Testis (tissue), 3 donors: ENCODE data around the gene GNA14. TPM values are rescaled to one million over a fixed set of nuclear protein-coding genes. Genes with fewer than 3 reads are reported as not detected.

ENCODE experiments used
- DNase-seq: peaks from one replicate; pipeline ENCODE4 v3.0.0-alpha.2; 2019
- H3K27ac ChIP-seq, 2 donors: fragments of 200-600 bp; sonication (generic); one replicate each; pipeline ENCODE4 v1.5.1; 2019
- H3K27me3 ChIP-seq: fragments of 200-600 bp; sonication (generic); one replicate; pipeline ENCODE4 v1.5.1; 2019
- H3K36me3 ChIP-seq: fragments of 200-600 bp; sonication (generic); one replicate; pipeline ENCODE4 v1.5.1; 2017; ENCODE audit warnings: low read depth; ENCODE audit errors: missing control alignments
- H3K4me1 ChIP-seq: fragments of 200-600 bp; sonication (generic); one replicate; pipeline ENCODE4 v1.5.1; 2019
- H3K4me3 ChIP-seq, 2 donors: fragments of 200-600 bp; sonication (generic); one replicate each; pipeline ENCODE4 v1.5.1; 2017 to 2019
- H3K9me3 ChIP-seq: fragments of 200-600 bp; sonication (generic); one replicate; pipeline ENCODE4 v1.5.1; 2017
- POLR2A ChIP-seq: fragments of 450-650 bp; IDR thresholded peaks from one replicate; pipeline ENCODE4 v1.6.1; 2017; ENCODE audit warnings: antibody characterized with exemption, mild to moderate bottlenecking, moderate library complexity
- WGBS, 2 donors: methylation state at CpG; one replicate each; pipeline ENCODE4 v1.1.5; 2018; 5-methylcytosine and 5-hydroxymethylcytosine counted together
- intact Hi-C: fragments of 100-400 bp; cut with DNase I; formaldehyde crosslinking; loops from one replicate; pipeline ENCODE4 v1.15.1; 2023; ENCODE audit warnings: low total_unique reads
- polyA plus RNA-seq: library from polyadenylated mRNA; stranded (reverse); fragments of 350-450 nt; fragmentation: Illumina TruSeq; extraction: RNeasy Lipid Tissue Mini Kit (QIAGEN cat#74804); gene quantifications from one replicate; pipeline ENCODE4 v1.2.3, GENCODE V29; 2014; ENCODE audit warnings: low read depth, low replicate concordance; ENCODE audit not compliant: insufficient read depth
- total RNA-seq, 2 donors: library from RNA; depleted of rRNA; stranded (reverse); fragments of >200 nt; gene quantifications; one replicate each; pipeline ENCODE4 v1.2.3, GENCODE V29; 2016
- TF ChIP-seq, protein P1 (sequence below), 3 experiments: fragments of 450-650 bp in 2 of 3; fragments of 200-600 bp in 1 of 3; sonication (generic) in 1 of 3; IDR thresholded peaks; one replicate each; pipeline ENCODE4 v1.5.1; 2016 to 2019; ENCODE audit warnings: antibody characterized with exemption in 3 of 3, mild to moderate bottlenecking in 2 of 3, moderate library complexity in 1 of 3

GNA14 gene
- total and polyA plus RNA-seq, 3 donors from 2014 or later = 3.1 to 4.4 (median 4.3) TPM

DNA sequence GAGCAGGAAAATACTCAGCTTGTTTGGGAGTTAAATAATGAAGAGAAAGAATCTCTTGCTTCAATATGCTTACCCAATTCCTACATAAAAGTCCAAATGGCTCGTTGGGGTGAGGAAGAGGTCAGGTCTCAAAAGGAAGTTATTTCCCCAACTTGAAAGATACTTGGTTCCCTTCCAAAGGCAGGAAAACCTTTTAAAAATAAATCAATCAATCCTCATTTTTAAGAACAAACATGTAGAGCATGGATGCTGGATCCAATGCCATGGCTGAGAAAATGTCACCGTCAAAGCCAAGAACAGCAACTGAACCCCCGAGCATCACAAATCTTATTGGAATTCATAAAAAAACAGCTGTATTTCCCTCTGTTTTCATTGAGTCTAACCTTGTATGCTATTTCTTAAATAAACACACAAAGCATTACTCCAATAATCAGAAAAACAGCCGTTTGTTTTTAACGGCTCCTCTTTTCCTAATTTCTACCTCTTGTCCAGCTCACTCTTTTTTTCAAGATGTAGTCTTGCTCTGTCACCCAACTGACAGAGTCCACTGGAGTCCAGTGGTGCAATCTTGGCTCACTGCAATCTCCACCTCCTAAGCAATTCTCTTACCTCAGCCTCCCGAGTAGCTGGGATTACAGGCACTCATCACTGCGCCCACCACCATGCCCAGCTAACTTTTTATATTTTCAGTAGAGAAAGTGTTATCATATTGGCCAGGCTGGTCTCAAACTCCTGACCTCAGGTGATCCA lies 140.7 kb downstream of the GNA14 start:
- Histone ChIP-seq H3K4me1 (no peaks in the 10 kb centered on the region), H3K27ac (no peak overlapping the region), H3K4me3 (no peak overlapping the region), H3K27me3 (no peaks in the 10 kb centered on the region), H3K36me3 (no peaks in the 10 kb centered on the region), H3K9me3 (no peaks in the 10 kb centered on the region)
- 59 to 60% methylated on average over 7 of the region's 7 CpGs for WGBS, 2 donors
- TF ChIP-seq, protein P1, sequence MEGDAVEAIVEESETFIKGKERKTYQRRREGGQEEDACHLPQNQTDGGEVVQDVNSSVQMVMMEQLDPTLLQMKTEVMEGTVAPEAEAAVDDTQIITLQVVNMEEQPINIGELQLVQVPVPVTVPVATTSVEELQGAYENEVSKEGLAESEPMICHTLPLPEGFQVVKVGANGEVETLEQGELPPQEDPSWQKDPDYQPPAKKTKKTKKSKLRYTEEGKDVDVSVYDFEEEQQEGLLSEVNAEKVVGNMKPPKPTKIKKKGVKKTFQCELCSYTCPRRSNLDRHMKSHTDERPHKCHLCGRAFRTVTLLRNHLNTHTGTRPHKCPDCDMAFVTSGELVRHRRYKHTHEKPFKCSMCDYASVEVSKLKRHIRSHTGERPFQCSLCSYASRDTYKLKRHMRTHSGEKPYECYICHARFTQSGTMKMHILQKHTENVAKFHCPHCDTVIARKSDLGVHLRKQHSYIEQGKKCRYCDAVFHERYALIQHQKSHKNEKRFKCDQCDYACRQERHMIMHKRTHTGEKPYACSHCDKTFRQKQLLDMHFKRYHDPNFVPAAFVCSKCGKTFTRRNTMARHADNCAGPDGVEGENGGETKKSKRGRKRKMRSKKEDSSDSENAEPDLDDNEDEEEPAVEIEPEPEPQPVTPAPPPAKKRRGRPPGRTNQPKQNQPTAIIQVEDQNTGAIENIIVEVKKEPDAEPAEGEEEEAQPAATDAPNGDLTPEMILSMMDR (IDR thresholded peaks at IDR 0.05) = no peak
- no peak for DNase-seq
- intact Hi-C loops = no loop called here

DNA sequence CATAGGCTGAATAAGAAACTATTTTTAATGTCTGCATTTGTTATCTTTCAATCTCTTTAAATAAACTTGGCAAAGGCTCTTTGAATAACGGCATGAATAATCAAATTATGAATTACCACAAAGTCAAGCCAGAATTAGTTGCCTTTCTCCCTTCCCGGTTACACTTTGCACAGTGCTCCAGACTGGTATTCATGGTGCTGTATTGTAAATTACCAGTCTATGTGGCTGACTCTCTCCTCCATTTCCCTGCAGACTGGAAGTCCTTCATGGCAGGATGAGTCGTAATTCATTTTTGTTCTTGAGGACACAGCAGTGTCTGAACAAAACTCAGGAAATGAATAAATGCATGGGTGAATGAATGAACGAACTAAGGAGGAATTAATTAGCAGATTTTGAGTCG lies 142.9 kb downstream of the GNA14 start:
- Histone ChIP-seq H3K27ac (no peak overlapping the region), H3K9me3 (no peaks in the 10 kb centered on the region), H3K27me3 (no peaks in the 10 kb centered on the region), H3K36me3 (no peaks in the 10 kb centered on the region), H3K4me1 (no peaks in the 10 kb centered on the region), H3K4me3 (no peak overlapping the region)
- intact Hi-C loops = no loop called here
- TF ChIP-seq, protein P1 (IDR thresholded peaks at IDR 0.05) = no peak
- TF ChIP-seq POLR2A = no peak
- DNase-seq = no peak
- WGBS, 2 donors = 76 to 93% methylated on average over 5 of the region's 5 CpGs

DNA sequence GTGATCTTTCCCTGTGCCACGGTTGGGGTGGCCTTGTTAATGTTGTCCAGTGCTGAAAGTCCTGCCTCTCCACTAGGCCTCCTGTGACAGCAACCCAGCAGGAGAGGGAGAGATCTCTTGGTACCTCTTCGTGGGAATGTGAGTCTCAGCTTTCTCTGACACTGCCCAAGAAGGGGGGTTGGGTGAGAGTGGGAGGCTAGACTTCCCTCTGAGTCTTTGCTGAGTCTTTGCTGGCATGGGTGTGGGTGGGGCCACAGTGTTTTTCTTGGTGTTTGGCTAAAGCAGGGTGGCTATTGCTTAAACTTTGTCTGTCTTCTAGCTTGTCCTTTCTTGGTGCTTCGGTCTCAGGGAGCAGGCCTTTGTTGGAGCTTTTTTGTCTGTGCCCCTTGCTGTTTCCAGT lies 145.6 kb downstream of the GNA14 start:
- 90 to 97% methylated on average over 2 to 3 of the region's 3 CpGs for WGBS, 2 donors
- no peak for TF ChIP-seq POLR2A
- TF ChIP-seq, protein P1 (IDR thresholded peaks at IDR 0.05) = no peak
- H3K27ac ChIP-seq = no peak overlapping the region
- H3K27me3 ChIP-seq = no peaks in the 10 kb centered on the region
- H3K4me3 ChIP-seq = no peak overlapping the region
- no peak for DNase-seq
- no peaks in the 10 kb centered on the region for H3K9me3 ChIP-seq
- intact Hi-C loops = no loop called here
- no peaks in the 10 kb centered on the region for H3K36me3 ChIP-seq
- H3K4me1 ChIP-seq = peaks cover 5% of the 10 kb centered on the region

DNA sequence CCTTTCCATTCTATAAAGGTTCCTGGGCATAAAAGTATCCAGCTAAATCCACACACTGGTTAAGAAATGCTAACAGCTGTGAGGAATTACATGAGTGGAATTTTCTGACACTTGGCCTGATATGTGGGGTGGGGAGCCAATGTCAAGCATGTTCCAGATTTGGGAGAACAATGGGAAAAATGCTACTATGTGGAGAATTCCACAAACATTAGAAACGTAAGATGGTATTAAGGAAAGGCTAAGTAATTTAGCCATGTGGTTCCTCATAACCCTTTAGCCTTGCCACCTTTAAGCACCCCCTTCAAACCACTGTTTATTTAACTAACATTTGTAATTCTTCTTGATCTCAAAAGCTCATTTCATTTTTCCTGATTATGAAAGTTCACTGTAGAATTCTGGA lies 149.2 kb downstream of the GNA14 start:
- 38% methylated on average over 1 of the region's 1 CpG for WGBS, 2 donors
- Histone ChIP-seq H3K36me3 (no peaks in the 10 kb centered on the region), H3K27me3 (no peaks in the 10 kb centered on the region), H3K27ac (no peak overlapping the region), H3K9me3 (no peaks in the 10 kb centered on the region), H3K4me3 (no peak overlapping the region), H3K4me1 (peaks cover 21% of the 10 kb centered on the region)
- TF ChIP-seq, protein P1 (IDR thresholded peaks at IDR 0.05) = no peak
- no peak for TF ChIP-seq POLR2A
- intact Hi-C loops = no loop called here
- no peak for DNase-seq
